Measurements from ENCODE around the gene ZNF597. TPM values are rescaled to one million over a fixed set of nuclear protein-coding genes. Genes with fewer than 3 reads are reported as not detected.
A peak's percentile ranks its signal among the peaks of the same experiment; 100 is the strongest.

ZNF597 gene
- total RNA-seq, 4 donors from 2014 or later = 1.1 to 3.3 (median 1.8) TPM

GRCh38 chr16:3401719-3402397 lies 41.4 kb downstream of the ZNF597 start:
- DNase-seq = no peak
- H3K36me3 ChIP-seq = peaks cover 0 to 56% (median 4%) of the 10 kb centered on the region in 3 donors
- H3K4me3 ChIP-seq = peak overlapping the region; percentile 62 to 85 (median 82)
- no peaks in the 10 kb centered on the region for H3K27me3 ChIP-seq
- peaks cover 0 to 17% (median 2%) of the 10 kb centered on the region in 4 donors for H3K4me1 ChIP-seq
- H3K27ac ChIP-seq = peak overlapping the region; percentile 75 to 89 (median 84)
- peaks cover 0 to 20% (median 6%) of the 10 kb centered on the region in 4 donors for H3K9me3 ChIP-seq
- no peak for TF ChIP-seq POLR2A (IDR thresholded peaks at IDR 0.05)
- TF ChIP-seq CTCF (IDR thresholded peaks at IDR 0.05) = no peak

GRCh38 chr16:3400779-3401688 lies 42.3 kb downstream of the ZNF597 start, which contains the start of the genes ZNF174 and ZSCAN32:
TSS of gene ZNF174 (plus strand) at chr16:3401215. CDS start at chr16:3402005, 790 bp downstream.
TSS of gene ZSCAN32 (minus strand) at chr16:3401004. CDS start at chr16:3397557, 3,447 bp downstream.
- peaks cover 0 to 12% (median 5%) of the 10 kb centered on the region in 4 donors for H3K9me3 ChIP-seq
- peaks cover 0 to 56% (median 4%) of the 10 kb centered on the region in 3 donors for H3K36me3 ChIP-seq
- no peaks in the 10 kb centered on the region for H3K27me3 ChIP-seq
- peaks cover 0 to 17% (median 2%) of the 10 kb centered on the region in 4 donors for H3K4me1 ChIP-seq
- H3K4me3 ChIP-seq = peak within 1 kb of the TSS; percentile 62 to 85 (median 82)
- peak; percentile 50 to 74 for TF ChIP-seq POLR2A (IDR thresholded peaks at IDR 0.05)
- TF ChIP-seq CTCF (IDR thresholded peaks at IDR 0.05) = peak in 1 of 6 experiments; percentile 2
- H3K27ac ChIP-seq = peak within 1 kb of the TSS; percentile 75 to 89 (median 84)
- peak; percentile 98 to 100 (median 98) for DNase-seq

- peak overlapping the region; percentile 75 to 89 (median 84) for H3K27ac ChIP-seq
- H3K9me3 ChIP-seq = peaks cover 0 to 6% (median 1%) of the 10 kb centered on the region in 4 donors
- H3K27me3 ChIP-seq = no peaks in the 10 kb centered on the region
- no peak for DNase-seq
- TF ChIP-seq CTCF (IDR thresholded peaks at IDR 0.05) (no peak), POLR2A (IDR thresholded peaks at IDR 0.05) (no peak)
- H3K4me3 ChIP-seq = peak overlapping the region; percentile 62 to 85 (median 82)
- peaks cover 0 to 56% (median under 1%) of the 10 kb centered on the region in 3 donors for H3K36me3 ChIP-seq
- H3K4me1 ChIP-seq = peaks cover 0 to 17% (median 2%) of the 10 kb centered on the region in 4 donors
Measured at GRCh38 chr16:3400446-3400778, 42.9 kb downstream of the ZNF597 start.

GRCh38 chr16:3389663-3390338 lies 53.5 kb downstream of the ZNF597 start:
- DNase-seq = no peak
- no peak overlapping the region for H3K4me3 ChIP-seq
- H3K4me1 ChIP-seq = no peaks in the 10 kb centered on the region
- H3K36me3 ChIP-seq = peaks cover 0 to 75% (median 0%) of the 10 kb centered on the region in 3 donors
- peaks cover 0 to 53% (median 8%) of the 10 kb centered on the region in 4 donors for H3K9me3 ChIP-seq
- TF ChIP-seq CTCF (IDR thresholded peaks at IDR 0.05) (no peak), POLR2A (IDR thresholded peaks at IDR 0.05) (no peak)
- no peak overlapping the region for H3K27ac ChIP-seq
- H3K27me3 ChIP-seq = no peaks in the 10 kb centered on the region

- no peak for TF ChIP-seq POLR2A (IDR thresholded peaks at IDR 0.05)
- no peak for TF ChIP-seq CTCF (IDR thresholded peaks at IDR 0.05)
- no peak for DNase-seq
- H3K4me3 ChIP-seq = no peak overlapping the region
- no peaks in the 10 kb centered on the region for H3K4me1 ChIP-seq
- H3K9me3 ChIP-seq = peaks cover 0 to 62% (median 19%) of the 10 kb centered on the region in 4 donors
- no peak overlapping the region for H3K27ac ChIP-seq
- H3K27me3 ChIP-seq = no peaks in the 10 kb centered on the region
- peaks cover 6 to 75% (median 7%) of the 10 kb centered on the region in 3 donors for H3K36me3 ChIP-seq
Measured at GRCh38 chr16:3388325-3388724, 55.0 kb downstream of the ZNF597 start.

Measured in Peyer's patch (tissue), 4 donors.